Esophagus muscularis mucosa (tissue), 3 donors: ENCODE measurements around the gene SCFD1.

Experiments
- POLR2AphosphoS5 ChIP-seq, 2 donors: sonication (generic); formaldehyde crosslinking; IDR thresholded peaks; one replicate each; pipeline ENCODE4 v1.6.1; 2017; ENCODE audit warnings: antibody characterized with exemption in 2 of 2
- TF ChIP-seq, protein P1 (sequence below), 3 experiments: fragments of 200-600 bp in 2 of 3; fragments of 450-650 bp in 1 of 3; sonication (generic) in 2 of 3; IDR thresholded peaks; one replicate each; pipeline ENCODE4 v1.5.1; 2017 to 2019; ENCODE audit warnings: antibody characterized with exemption in 3 of 3, mild to moderate bottlenecking in 2 of 3, moderate library complexity in 1 of 3

GRCh38 chr14:30596935-30597334, 25.2 kb upstream of the SCFD1 start:
- TF ChIP-seq POLR2AphosphoS5 (IDR thresholded peaks at IDR 0.05), result no peak
- TF ChIP-seq, protein P1, sequence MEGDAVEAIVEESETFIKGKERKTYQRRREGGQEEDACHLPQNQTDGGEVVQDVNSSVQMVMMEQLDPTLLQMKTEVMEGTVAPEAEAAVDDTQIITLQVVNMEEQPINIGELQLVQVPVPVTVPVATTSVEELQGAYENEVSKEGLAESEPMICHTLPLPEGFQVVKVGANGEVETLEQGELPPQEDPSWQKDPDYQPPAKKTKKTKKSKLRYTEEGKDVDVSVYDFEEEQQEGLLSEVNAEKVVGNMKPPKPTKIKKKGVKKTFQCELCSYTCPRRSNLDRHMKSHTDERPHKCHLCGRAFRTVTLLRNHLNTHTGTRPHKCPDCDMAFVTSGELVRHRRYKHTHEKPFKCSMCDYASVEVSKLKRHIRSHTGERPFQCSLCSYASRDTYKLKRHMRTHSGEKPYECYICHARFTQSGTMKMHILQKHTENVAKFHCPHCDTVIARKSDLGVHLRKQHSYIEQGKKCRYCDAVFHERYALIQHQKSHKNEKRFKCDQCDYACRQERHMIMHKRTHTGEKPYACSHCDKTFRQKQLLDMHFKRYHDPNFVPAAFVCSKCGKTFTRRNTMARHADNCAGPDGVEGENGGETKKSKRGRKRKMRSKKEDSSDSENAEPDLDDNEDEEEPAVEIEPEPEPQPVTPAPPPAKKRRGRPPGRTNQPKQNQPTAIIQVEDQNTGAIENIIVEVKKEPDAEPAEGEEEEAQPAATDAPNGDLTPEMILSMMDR (IDR thresholded peaks at IDR 0.05), result no peak
